ENCODE measurements around the gene KCNJ1. TPM values are rescaled to one million over a fixed set of nuclear protein-coding genes. Genes with fewer than 3 reads are reported as not detected.
A peak's percentile ranks its signal among the peaks of the same experiment; 100 is the strongest.

KCNJ1 gene
- total and polyA plus RNA-seq, 2 experiments from 2014 or later, result 0.16 TPM; not detected in 1

- Histone ChIP-seq H3K4me3 (peak overlapping the region; percentile 73), H3K27ac (ENCODE audit: low read depth) (no peak overlapping the region), H3K27me3 (ENCODE audit: insufficient read depth) (peaks cover 95% of the 10 kb centered on the region), H3K9me2 (ENCODE audit: insufficient read depth) (no peaks in the 10 kb centered on the region), H3K4me1 (ENCODE audit: insufficient read depth) (peaks cover 29% of the 10 kb centered on the region), H4K20me1 (replicated peaks; ENCODE audit: insufficient read depth) (peaks cover 20% of the 10 kb centered on the region; the same call in 1 of the 2 replicates), H2AFZ (no peak overlapping the region), H3F3A (replicated peaks; ENCODE audit: low read depth) (peaks cover 3% of the 10 kb centered on the region; the same call in 1 of the 2 replicates), H3K79me2 (replicated peaks; ENCODE audit: insufficient read depth) (no peaks in the 10 kb centered on the region), H3K4me2 (peak overlapping the region; percentile 93), H3K36me3 (ENCODE audit: insufficient read depth) (no peaks in the 10 kb centered on the region; the same call in 1 of the 2 replicates)
- H3K27ac Mint-ChIP-seq, result no peak overlapping the region
- DNase-seq (ENCODE audit: low spot score) (peak; percentile 46), ATAC-seq (peak; percentile 4; the same call in 2 of the 3 replicates)
- peaks cover 70% of the 10 kb centered on the region for H3K27me3 Mint-ChIP-seq (ENCODE audit: insufficient read depth, low read depth, poor library complexity)
- H3K4me3 Mint-ChIP-seq, result peak overlapping the region; percentile 78
- peak; percentile 16 for TF ChIP-seq EZH2 (IDR thresholded peaks at IDR 0.05; ENCODE audit: low read depth, unreplicated experiment)
- no peak for TF ChIP-seq ZNF462 (CRISPR knock-in tag; IDR thresholded peaks at IDR 0.05)
- H3K4me1 Mint-ChIP-seq, result peaks cover 40% of the 10 kb centered on the region
- H3K36me3 Mint-ChIP-seq (ENCODE audit: low read depth), result no peaks in the 10 kb centered on the region; the same call in 2 of the 3 replicates
- no peaks in the 10 kb centered on the region; the same call in 1 of the 3 replicates for H3K9me3 Mint-ChIP-seq
Observed at GRCh38 chr11:128891913-128892398, 24.9 kb upstream of the KCNJ1 start.

- Mint-ChIP-seq H3K4me3 (peak within 1 kb of the TSS; percentile 83), H3K27ac (no peak within 1 kb of the TSS), H3K9me3 (no peaks in the 10 kb centered on the region; the same call in none of the 3 replicates), H3K27me3 (ENCODE audit: insufficient read depth, low read depth, poor library complexity) (peaks cover 77% of the 10 kb centered on the region), H3K4me1 (peaks cover 49% of the 10 kb centered on the region), H3K36me3 (ENCODE audit: low read depth) (no peaks in the 10 kb centered on the region; the same call in 2 of the 3 replicates)
- no peaks in the 10 kb centered on the region; the same call in 1 of the 2 replicates for H3K36me3 ChIP-seq (ENCODE audit: insufficient read depth)
- H3K27ac ChIP-seq (ENCODE audit: low read depth), result no peak within 1 kb of the TSS
- peak; percentile 71 for TF ChIP-seq EZH2 (IDR thresholded peaks at IDR 0.05; ENCODE audit: low read depth, unreplicated experiment)
- no peak for TF ChIP-seq CREB1 (CRISPR knock-in tag; IDR thresholded peaks at IDR 0.05; ENCODE audit: low read depth)
- peaks cover 3% of the 10 kb centered on the region; the same call in 1 of the 2 replicates for H3F3A ChIP-seq (replicated peaks; ENCODE audit: low read depth)
- peak; percentile 55 for ATAC-seq
- peaks cover 16% of the 10 kb centered on the region; the same call in 1 of the 2 replicates for H4K20me1 ChIP-seq (replicated peaks; ENCODE audit: insufficient read depth)
- H3K4me3 ChIP-seq, result peak within 1 kb of the TSS; percentile 73
- H3K79me2 ChIP-seq (replicated peaks; ENCODE audit: insufficient read depth), result no peaks in the 10 kb centered on the region
- peak within 1 kb of the TSS; percentile 93 for H3K4me2 ChIP-seq
- H2AFZ ChIP-seq, result peak within 1 kb of the TSS; percentile 80
- H3K4me1 ChIP-seq (ENCODE audit: insufficient read depth), result peaks cover 29% of the 10 kb centered on the region
- DNase-seq (ENCODE audit: low spot score), result peak; percentile 78
- H3K27me3 ChIP-seq (ENCODE audit: insufficient read depth), result peaks cover 93% of the 10 kb centered on the region
- H3K9me2 ChIP-seq (ENCODE audit: insufficient read depth), result no peaks in the 10 kb centered on the region
Observed at GRCh38 chr11:128890543-128891368, 23.7 kb upstream of the KCNJ1 start, which contains the start of gene KCNJ5. TSS of gene KCNJ5 (plus strand) at chr11:128891356. CDS start at chr11:128911274, 19,918 bp downstream.

Data from GM23338 (cell line).